K562 (cell line): Measurements from ENCODE around the gene USP20. TPM values are rescaled to one million over a fixed set of nuclear protein-coding genes. Genes with fewer than 3 reads are reported as not detected.

Experiments used
- FOXK1 ChIP-seq: sonication (generic); formaldehyde crosslinking; IDR thresholded peaks from 2 replicates; pipeline ENCODE4 v1.8.0; 2022; ENCODE audit warnings: missing genetic modification reagents, mild to moderate bottlenecking, borderline replicate concordance
- FOXK2 ChIP-seq, 2 experiments: fragments of 450-650 bp; IDR thresholded peaks in 1 of 2; conservative IDR thresholded peaks in 1 of 2; 2 replicates each; pipeline ENCODE4 v1.6.1; 2016; ENCODE audit warnings: low read depth in 2 of 2, mild to moderate bottlenecking in 1 of 2
- KDM5B ChIP-seq: fragments of 200-600 bp; sonication (generic); IDR thresholded peaks from 2 replicates; pipeline ENCODE4 v1.6.1; 2012; ENCODE audit warnings: low read depth, mild to moderate bottlenecking, moderate library complexity, low read length, control low read depth, inconsistent platforms; ENCODE audit not compliant: insufficient replicate concordance
- MCM3 ChIP-seq: fragments of 450-650 bp; IDR thresholded peaks from 2 replicates; pipeline ENCODE4 v1.6.1; 2016
- MEF2A ChIP-seq: IDR thresholded peaks from 2 replicates; pipeline ENCODE4 v1.6.1; 2011; ENCODE audit warnings: low read depth, mild to moderate bottlenecking, low read length, moderate library complexity; ENCODE audit not compliant: control insufficient read depth
- ZNF395 ChIP-seq: fragments of 200-800 bp; sonication (Bioruptor generic); IDR thresholded peaks from 2 replicates; pipeline ENCODE4 v1.6.1; 2017; ENCODE audit warnings: missing genetic modification characterization, missing compliant biosample characterization
- ZNF398 ChIP-seq: fragments of 250-450 bp; sonication (Bioruptor Pico); IDR thresholded peaks from 2 replicates; pipeline ENCODE4 v1.8.0; 2021; ENCODE audit warnings: moderate library complexity, mild to moderate bottlenecking, inconsistent platforms
- polyA plus RNA-seq, 8 experiments: library from polyadenylated mRNA; depleted of rRNA in 4 of 8; stranded (reverse) in 5 of 8; unstranded in 3 of 8; fragments of >200 nt; fragmentation: Nextera tagmentation in 2 of 8; fragmentation: Illumina TruSeq in 1 of 8; extraction: Ambion mirVana in 2 of 8; extraction: Trizol in 1 of 8; gene quantifications; 2 replicates each; pipeline versions ENCODE4 v1.2.1 to v1.2.3, GENCODE V29; 2011 to 2014; ENCODE audit warnings: inconsistent platforms in 1 of 8, missing spikeins in 1 of 8
- total RNA-seq, 7 experiments: library from RNA; depleted of rRNA in 6 of 7; stranded (reverse); fragments of >200 nt in 6 of 7; fragmentation: Illumina TruSeq in 2 of 7; extraction: Trizol in 2 of 7; gene quantifications; 2 replicates each; pipeline versions ENCODE4 v1.2.1 to v1.2.3, GENCODE V29; 2011 to 2021; ENCODE audit warnings: low replicate concordance in 1 of 7
- TF ChIP-seq, protein P1 (sequence below): sonication (generic); formaldehyde crosslinking; IDR thresholded peaks from 2 replicates; pipeline ENCODE4 v1.8.1; 2023; ENCODE audit warnings: mild to moderate bottlenecking, missing genetic modification reagents, moderate library complexity

The USP20 gene
- total and polyA plus RNA-seq, 9 of the 15 experiments (the other 6 are each of a cell fraction or from before 2014, with no cell fraction given) = 1.9 to 136 (median 49.1) TPM

GRCh38 chr9:129907201-129907600 is 71.9 kb downstream of the USP20 start (continued):
- TF ChIP-seq ZNF395 (CRISPR knock-in tag) = no peak
- no peak for TF ChIP-seq MEF2A
- no peak for TF ChIP-seq MCM3
- no peak for TF ChIP-seq FOXK1 (CRISPR knock-in tag)
- no peak for TF ChIP-seq KDM5B
- TF ChIP-seq FOXK2 (conservative IDR thresholded peaks at IDR 0.05 in 1 of 2, IDR thresholded peaks at IDR 0.05 in 1 of 2; ENCODE audit: low read depth in 2 of 2) = no peak
- TF ChIP-seq, protein P1, sequence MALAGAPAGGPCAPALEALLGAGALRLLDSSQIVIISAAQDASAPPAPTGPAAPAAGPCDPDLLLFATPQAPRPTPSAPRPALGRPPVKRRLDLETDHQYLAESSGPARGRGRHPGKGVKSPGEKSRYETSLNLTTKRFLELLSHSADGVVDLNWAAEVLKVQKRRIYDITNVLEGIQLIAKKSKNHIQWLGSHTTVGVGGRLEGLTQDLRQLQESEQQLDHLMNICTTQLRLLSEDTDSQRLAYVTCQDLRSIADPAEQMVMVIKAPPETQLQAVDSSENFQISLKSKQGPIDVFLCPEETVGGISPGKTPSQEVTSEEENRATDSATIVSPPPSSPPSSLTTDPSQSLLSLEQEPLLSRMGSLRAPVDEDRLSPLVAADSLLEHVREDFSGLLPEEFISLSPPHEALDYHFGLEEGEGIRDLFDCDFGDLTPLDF (CRISPR knock-in tag) = no peak
- no peak for TF ChIP-seq ZNF398
